GM18511 (cell line): Measurements from ENCODE around the gene EXOSC9.

ENCODE experiments used
- ATAC-seq: cut with Tn5 transposase; IDR thresholded peaks from one replicate; pipeline ENCODE4 v1.9.1; 2021; ENCODE audit warnings: mild to moderate bottlenecking, moderate library complexity; ENCODE audit not compliant: unreplicated experiment

The EXOSC9 gene

GRCh38 chr4:121788896-121789295, 12.2 kb upstream of the EXOSC9 start:
- peak; percentile 93 for ATAC-seq

GRCh38 chr4:121789455-121789854, 11.7 kb upstream of the EXOSC9 start:
- ATAC-seq: no peak

DNA sequence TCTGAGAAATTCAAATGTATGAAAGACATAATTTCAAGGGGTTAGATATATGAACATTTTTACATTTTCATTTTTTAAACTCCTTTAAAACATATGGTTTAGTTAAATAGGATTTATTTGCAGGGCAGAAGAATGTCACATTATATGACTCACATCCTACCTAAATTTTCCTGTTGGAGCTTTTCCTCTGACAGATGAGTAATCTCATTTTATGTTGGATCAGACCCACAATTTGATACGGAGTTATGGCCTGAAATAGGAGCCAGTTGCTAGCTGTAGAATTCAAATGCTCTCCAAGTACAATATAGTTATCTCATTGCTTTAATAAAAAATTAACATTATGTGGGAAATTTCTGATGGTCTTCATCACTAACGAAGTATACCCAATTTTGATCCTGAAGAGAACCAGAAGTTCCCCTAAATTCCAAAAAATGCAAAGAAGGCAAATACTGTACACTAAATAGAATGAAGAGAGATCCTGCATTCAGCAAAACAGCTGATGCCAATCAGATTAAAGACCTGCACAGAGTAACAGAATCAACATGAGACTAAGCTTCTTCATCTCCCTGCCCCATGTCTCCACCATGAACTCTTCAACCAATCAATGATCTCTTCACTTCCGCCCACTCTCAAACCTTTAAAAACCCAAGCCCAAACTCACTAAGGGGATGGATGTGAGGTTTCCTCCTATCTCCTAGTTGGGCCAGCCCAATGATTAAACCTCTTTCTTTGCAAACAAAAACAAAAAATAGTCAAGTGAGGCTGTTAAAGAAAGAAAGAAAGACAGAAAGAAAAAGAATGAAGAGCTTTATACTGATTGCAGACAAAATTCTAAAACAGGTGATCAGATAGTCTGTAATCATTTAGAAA, 10.9 kb upstream of the EXOSC9 start:
- ATAC-seq: no peak

DNA sequence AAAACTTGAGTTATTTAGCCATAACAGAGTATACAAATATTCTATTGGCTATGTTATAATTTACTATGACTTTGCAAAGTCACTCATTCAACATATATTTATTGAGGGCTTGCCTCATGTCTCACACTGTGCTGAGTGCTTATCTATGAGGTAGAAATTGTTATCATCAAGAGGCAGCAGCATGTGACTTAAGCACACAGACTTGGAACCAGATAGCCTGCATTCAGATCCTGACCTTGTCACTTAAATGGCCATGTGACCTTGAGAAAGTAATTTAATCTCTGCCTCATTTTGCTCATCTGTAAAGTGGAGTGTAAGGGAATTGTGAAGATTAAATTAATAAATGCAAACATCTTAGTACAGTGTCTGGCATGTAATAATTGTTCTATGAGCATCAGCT, 10.1 kb upstream of the EXOSC9 start:
- no peak for ATAC-seq

- no peak for ATAC-seq
Observed at GRCh38 chr4:121791481-121791880, 9.6 kb upstream of the EXOSC9 start.

DNA sequence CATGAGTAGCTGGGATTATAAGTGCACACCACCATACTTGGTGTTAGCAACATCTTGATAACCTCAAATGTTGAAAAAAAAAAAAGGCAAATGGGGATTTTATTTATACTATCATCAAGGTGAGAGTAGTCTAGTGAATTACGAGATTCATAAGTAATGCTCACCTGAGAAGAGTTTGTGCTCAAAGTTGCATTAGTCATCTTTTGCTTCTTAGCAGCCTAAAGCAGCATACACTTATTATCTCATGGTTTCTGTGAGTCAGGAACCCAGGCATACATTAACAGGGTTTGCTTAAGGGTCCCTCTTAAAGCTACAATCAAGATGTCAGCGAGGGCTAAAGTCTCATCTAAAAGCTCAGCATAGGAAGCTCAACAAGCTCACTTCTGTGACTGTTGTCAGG, 8.2 kb upstream of the EXOSC9 start:
- ATAC-seq: no peak

- ATAC-seq: no peak
Observed at GRCh38 chr4:121794505-121795188, 6.5 kb upstream of the EXOSC9 start.

GRCh38 chr4:121796283-121796682, 4.8 kb upstream of the EXOSC9 start:
- ATAC-seq: no peak

DNA sequence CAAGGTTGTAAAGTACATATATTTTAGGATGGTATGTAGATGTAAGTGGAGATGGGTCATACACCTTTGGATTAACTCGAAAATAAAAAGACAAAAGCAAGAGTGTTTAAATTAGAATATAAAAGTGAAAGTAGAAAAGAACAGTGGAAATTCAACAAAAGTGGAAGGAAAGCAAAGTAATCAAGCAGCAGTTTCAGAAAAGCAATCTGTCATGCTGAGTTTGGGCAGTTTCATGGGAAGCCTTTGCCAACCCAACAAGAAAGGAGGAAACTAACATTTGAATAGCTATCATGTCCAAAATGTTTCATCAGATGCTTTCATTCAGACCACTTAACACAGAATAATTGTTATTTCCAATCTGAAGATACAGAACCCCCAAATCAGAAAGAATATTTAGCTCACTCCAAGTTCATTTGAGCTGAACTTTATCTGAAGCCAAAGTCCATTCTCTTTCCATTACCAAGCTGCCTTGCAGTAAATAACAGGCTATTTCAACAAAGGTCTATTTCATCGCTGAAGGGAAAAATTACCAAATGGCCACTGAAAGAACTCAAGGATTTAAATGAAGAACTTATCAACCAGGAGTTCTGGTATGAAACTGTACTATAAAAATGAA, 1.8 kb upstream of the EXOSC9 start:
- no peak for ATAC-seq

DNA sequence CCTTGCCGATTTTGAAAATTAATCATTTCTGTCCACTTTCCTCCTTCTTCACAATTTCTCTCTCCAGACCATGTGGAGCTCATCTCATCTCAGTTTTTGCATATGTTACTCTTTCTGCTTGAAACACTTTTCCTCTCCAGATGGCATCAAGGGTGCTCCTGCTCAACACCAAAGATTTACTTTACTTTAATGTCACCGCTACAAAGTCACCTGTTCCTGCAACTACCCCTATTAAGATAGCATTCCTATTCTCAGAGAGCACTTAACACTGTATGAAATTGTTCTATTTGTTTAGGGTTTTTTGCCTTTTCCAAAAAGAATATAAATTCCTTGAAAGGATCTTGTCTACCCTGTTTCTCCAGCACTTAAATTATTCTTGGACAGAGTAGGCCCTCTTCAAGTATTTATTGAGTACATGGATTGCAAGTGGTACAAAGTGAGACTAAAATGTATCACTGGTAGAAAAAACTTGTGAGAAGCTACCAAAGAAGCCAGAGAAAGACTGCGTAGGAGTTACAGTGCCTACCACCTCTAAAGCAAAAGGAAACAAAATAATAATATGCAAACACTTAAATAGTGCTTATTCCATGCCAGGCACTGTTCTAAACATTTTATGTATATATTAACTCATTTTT, 1.1 kb upstream of the EXOSC9 start:
- no peak for ATAC-seq

GRCh38 chr4:121800638-121800960, 524 bp upstream of the EXOSC9 start:
- peak; percentile 35 for ATAC-seq

GRCh38 chr4:121801715-121802075, 572 bp downstream of the EXOSC9 start:
- ATAC-seq: no peak

GRCh38 chr4:121806411-121806810, 5.3 kb downstream of the EXOSC9 start:
- no peak for ATAC-seq

DNA sequence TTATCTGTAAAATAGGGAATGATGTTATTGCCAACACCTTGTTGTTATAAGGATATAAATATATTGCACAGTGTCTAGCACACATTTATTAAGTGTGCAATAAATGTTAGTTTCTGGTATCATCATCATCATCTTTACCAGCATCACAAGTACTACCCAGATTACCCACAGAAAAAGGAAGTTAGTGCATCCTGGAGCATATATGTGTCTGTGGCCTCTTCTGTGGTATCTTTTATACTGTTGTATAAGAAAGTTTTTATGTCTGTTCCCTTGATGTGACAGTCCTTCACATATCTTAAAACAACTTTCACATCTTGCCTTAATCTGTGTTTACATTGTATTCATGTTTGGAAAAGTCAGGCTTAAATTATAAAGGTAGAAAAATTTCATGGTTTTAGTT, 10.0 kb downstream of the EXOSC9 start:
- ATAC-seq: no peak

- ATAC-seq: no peak
Observed at GRCh38 chr4:121814756-121815155, 13.6 kb downstream of the EXOSC9 start.

- no peak for ATAC-seq
Observed at GRCh38 chr4:121817006-121817405, 15.9 kb downstream of the EXOSC9 start.

DNA sequence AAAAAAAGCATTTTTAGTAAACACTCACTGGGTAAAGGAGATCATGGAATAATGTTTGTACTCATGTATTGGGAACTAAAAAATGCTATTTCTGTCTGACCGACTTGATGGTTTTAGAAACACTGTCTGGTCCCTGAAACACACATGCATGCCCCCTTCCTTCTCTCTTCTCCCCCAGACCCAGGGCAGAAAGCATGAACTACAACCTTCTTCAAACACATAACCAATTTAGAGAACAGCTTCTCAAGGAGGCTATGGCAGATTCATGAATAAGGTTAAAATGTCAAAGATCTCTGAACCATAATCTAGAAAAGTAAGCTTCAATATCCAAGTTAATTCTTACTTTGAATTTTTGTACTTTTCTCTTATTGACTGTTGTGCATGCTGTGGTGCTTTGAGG, 16.6 kb downstream of the EXOSC9 start:
- ATAC-seq: no peak

- ATAC-seq: no peak
Observed at GRCh38 chr4:121818215-121818614, 17.1 kb downstream of the EXOSC9 start.

GRCh38 chr4:121819216-121819965, 18.3 kb downstream of the EXOSC9 start:
- ATAC-seq: no peak

DNA sequence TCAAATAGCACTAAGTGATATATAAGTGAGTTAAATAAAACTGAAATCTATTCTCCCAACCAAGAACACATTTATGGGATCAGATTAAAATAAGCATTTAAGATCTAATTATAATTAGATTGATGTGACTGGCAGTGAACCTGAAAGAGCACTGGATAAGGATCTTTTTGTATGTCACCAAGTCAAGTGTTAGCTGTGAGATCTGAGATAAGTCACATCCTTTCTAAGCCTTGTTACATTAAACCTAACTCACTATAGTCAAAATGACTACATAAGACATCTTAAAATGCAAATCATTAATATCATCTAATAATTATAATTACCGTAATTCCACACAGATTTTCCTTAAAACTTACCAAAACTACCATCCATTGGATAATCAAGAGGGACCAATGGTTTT, 20.9 kb downstream of the EXOSC9 start:
- no peak for ATAC-seq
